Ovary (tissue), 3 donors: ENCODE data around the gene TAF11L8.

Experiments
- CTCF ChIP-seq, 3 donors: fragments of 450-650 bp in 2 of 3; fragments of 200-600 bp in 1 of 3; IDR thresholded peaks; one replicate each; pipeline versions ENCODE4 v1.5.1 to v1.8.0; 2016 to 2022; ENCODE audit warnings: antibody characterized with exemption in 3 of 3, mild to moderate bottlenecking in 1 of 3
- EP300 ChIP-seq: sonication (generic); formaldehyde crosslinking; IDR thresholded peaks from one replicate; pipeline ENCODE4 v1.6.1; 2017; ENCODE audit warnings: antibody characterized with exemption
- POLR2A ChIP-seq: fragments of 450-650 bp; IDR thresholded peaks from one replicate; pipeline ENCODE4 v1.6.1; 2017; ENCODE audit warnings: antibody characterized with exemption, mild to moderate bottlenecking, moderate library complexity
- donor health status: DM: no; HTN: no; CAD: no.

- TF ChIP-seq CTCF (IDR thresholded peaks at IDR 0.05) = no peak
- no peak for TF ChIP-seq EP300
- no peak for TF ChIP-seq POLR2A
Observed at GRCh38 chr5:17604951-17605350, 14.2 kb upstream of the TAF11L8 start.
